Measurements from ENCODE around the gene ATP2C2.
A peak's percentile ranks its signal among the peaks of the same experiment; 100 is the strongest.

The ATP2C2 gene

GRCh38 chr16:84479716-84480450, 111.5 kb downstream of the ATP2C2 start:
- no peak for DNase-seq

GRCh38 chr16:84481051-84481735, 112.9 kb downstream of the ATP2C2 start:
- DNase-seq = no peak

- DNase-seq = no peak
Measured at GRCh38 chr16:84482001-84482891, 113.9 kb downstream of the ATP2C2 start.

GRCh38 chr16:84482951-84483881, 114.9 kb downstream of the ATP2C2 start:
- DNase-seq = no peak

GRCh38 chr16:84483882-84484565, 115.7 kb downstream of the ATP2C2 start:
- no peak for DNase-seq

GRCh38 chr16:84484579-84485254, 116.4 kb downstream of the ATP2C2 start:
- DNase-seq = peak; percentile 63

- DNase-seq = no peak
Measured at GRCh38 chr16:84485255-84486010, 117.1 kb downstream of the ATP2C2 start.

- no peak for DNase-seq
Measured at GRCh38 chr16:84486126-84486525, 117.8 kb downstream of the ATP2C2 start.

- no peak for DNase-seq
Measured at GRCh38 chr16:84486551-84487235, 118.4 kb downstream of the ATP2C2 start.

- no peak for DNase-seq
Measured at GRCh38 chr16:84487358-84487757, 119.0 kb downstream of the ATP2C2 start.

- no peak for DNase-seq
Measured at GRCh38 chr16:84489131-84489530, 120.8 kb downstream of the ATP2C2 start.

- DNase-seq = no peak
Measured at GRCh38 chr16:84495506-84495905, 127.2 kb downstream of the ATP2C2 start.

- DNase-seq = no peak
Measured at GRCh38 chr16:84496991-84497390, 128.7 kb downstream of the ATP2C2 start.

GRCh38 chr16:84497418-84498222, 129.3 kb downstream of the ATP2C2 start:
- DNase-seq = no peak

GRCh38 chr16:84498223-84498610, 129.9 kb downstream of the ATP2C2 start:
- no peak for DNase-seq

GRCh38 chr16:84498859-84499620, 130.7 kb downstream of the ATP2C2 start:
- no peak for DNase-seq

GRCh38 chr16:84499638-84500037, 131.3 kb downstream of the ATP2C2 start:
- no peak for DNase-seq

- no peak for DNase-seq
Measured at GRCh38 chr16:84500531-84500930, 132.2 kb downstream of the ATP2C2 start.

Measured in NCI-H510A treated with DMSO at 0.1 percent for 48 hours (cell line).